Uterus (tissue), 4 donors: ENCODE results near the gene SGPL1. TPM values are rescaled to one million over a fixed set of nuclear protein-coding genes. Genes with fewer than 3 reads are reported as not detected.
"Not testable (repeated sequence)": the region's sequence is repeated elsewhere in the genome, so short reads cannot be mapped to it uniquely, and the experiment has no call there.

Experiments used
- DNase-seq, 2 donors: peaks; one replicate each; pipeline ENCODE4 v3.0.0-alpha.2; 2019 to 2020
- H3K27ac ChIP-seq, 2 donors: fragments of 200-600 bp; sonication (generic); 1 replicate in 1 of 2; 2 replicates in 1 of 2; pipeline ENCODE4 v1.5.1; 2016 to 2018
- H3K27me3 ChIP-seq, 2 donors: fragments of 200-600 bp; sonication (generic); one replicate each; pipeline ENCODE4 v1.5.1; 2018 to 2019; ENCODE audit warnings: control low read depth in 1 of 2
- H3K36me3 ChIP-seq, 2 donors: fragments of 200-600 bp; sonication (generic); one replicate each; pipeline ENCODE4 v1.5.1; 2019; ENCODE audit warnings: control low read depth in 1 of 2
- H3K4me1 ChIP-seq, 2 donors: fragments of 200-600 bp; sonication (generic); one replicate each; pipeline ENCODE4 v1.5.1; 2018 to 2019; ENCODE audit warnings: control low read depth in 1 of 2
- H3K4me3 ChIP-seq, 2 donors: fragments of 200-600 bp; sonication (generic); 1 replicate in 1 of 2; 2 replicates in 1 of 2; pipeline ENCODE4 v1.5.1; 2018 to 2019; ENCODE audit warnings: mild to moderate bottlenecking in 1 of 2
- H3K9me3 ChIP-seq, 2 donors: fragments of 200-600 bp; sonication (generic); one replicate each; pipeline ENCODE4 v1.5.1; 2019; ENCODE audit warnings: control low read depth in 1 of 2
- POLR2A ChIP-seq, 2 donors: fragments of 450-650 bp; IDR thresholded peaks; one replicate each; pipeline ENCODE4 v1.6.1; 2016; ENCODE audit warnings: antibody characterized with exemption in 2 of 2, mild to moderate bottlenecking in 1 of 2, moderate library complexity in 1 of 2
- intact Hi-C: fragments of 100-400 bp; cut with DNase I; formaldehyde crosslinking; loops from one replicate; pipeline ENCODE4 v1.15.1; 2023; ENCODE audit warnings: low total_unique reads
- total RNA-seq, 4 donors: library from RNA; depleted of rRNA in 3 of 4; stranded (reverse); fragments of >200 nt in 3 of 4; gene quantifications; one replicate each; pipeline versions ENCODE4 v1.1.0 to v1.2.4, GENCODE V29; 2014 to 2023
- TF ChIP-seq, protein P1 (sequence below), 4 experiments: fragments of 200-600 bp in 2 of 4; fragments of 450-650 bp in 2 of 4; sonication (generic) in 2 of 4; IDR thresholded peaks; one replicate each; pipeline ENCODE4 v1.5.1; 2016 to 2019; ENCODE audit warnings: antibody characterized with exemption in 4 of 4, mild to moderate bottlenecking in 2 of 4, moderate library complexity in 1 of 4
- donor health status: DM: yes; HTN: yes; CAD: no.

The SGPL1 gene
- total RNA-seq, 4 donors from 2014 or later, result 13.3 to 59.7 (median 27.3) TPM

DNA sequence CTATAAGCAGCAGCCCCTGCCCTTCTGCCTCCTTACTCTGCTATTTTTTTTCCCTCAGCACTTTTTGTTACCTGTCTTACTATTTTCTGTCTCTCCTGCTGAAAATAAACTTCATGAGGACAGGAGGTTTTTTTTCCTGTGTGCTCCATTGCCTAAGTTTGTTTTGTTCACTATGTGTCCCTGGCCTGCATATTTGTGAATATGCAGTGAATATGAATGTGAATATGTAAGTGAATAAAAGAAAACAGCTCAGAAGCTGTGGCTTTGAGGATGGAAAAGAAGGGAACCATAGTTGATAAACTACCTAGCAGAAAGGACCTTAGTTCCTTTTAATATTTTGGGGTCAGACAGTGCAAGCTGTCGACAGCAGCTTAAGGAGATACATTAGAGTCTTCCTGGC is 37.7 kb downstream of the SGPL1 start:
- Histone ChIP-seq H3K4me3 (no peak overlapping the region), H3K4me1 (no peaks in the 10 kb centered on the region), H3K27ac (no peak overlapping the region), H3K9me3 (no peaks in the 10 kb centered on the region), H3K36me3 (no peaks in the 10 kb centered on the region), H3K27me3 (no peaks in the 10 kb centered on the region)
- no peak for DNase-seq
- TF ChIP-seq POLR2A (IDR thresholded peaks at IDR 0.05), result no peak
- TF ChIP-seq, protein P1, sequence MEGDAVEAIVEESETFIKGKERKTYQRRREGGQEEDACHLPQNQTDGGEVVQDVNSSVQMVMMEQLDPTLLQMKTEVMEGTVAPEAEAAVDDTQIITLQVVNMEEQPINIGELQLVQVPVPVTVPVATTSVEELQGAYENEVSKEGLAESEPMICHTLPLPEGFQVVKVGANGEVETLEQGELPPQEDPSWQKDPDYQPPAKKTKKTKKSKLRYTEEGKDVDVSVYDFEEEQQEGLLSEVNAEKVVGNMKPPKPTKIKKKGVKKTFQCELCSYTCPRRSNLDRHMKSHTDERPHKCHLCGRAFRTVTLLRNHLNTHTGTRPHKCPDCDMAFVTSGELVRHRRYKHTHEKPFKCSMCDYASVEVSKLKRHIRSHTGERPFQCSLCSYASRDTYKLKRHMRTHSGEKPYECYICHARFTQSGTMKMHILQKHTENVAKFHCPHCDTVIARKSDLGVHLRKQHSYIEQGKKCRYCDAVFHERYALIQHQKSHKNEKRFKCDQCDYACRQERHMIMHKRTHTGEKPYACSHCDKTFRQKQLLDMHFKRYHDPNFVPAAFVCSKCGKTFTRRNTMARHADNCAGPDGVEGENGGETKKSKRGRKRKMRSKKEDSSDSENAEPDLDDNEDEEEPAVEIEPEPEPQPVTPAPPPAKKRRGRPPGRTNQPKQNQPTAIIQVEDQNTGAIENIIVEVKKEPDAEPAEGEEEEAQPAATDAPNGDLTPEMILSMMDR (IDR thresholded peaks at IDR 0.05), result no peak
- intact Hi-C loops, result no loop called here

DNA sequence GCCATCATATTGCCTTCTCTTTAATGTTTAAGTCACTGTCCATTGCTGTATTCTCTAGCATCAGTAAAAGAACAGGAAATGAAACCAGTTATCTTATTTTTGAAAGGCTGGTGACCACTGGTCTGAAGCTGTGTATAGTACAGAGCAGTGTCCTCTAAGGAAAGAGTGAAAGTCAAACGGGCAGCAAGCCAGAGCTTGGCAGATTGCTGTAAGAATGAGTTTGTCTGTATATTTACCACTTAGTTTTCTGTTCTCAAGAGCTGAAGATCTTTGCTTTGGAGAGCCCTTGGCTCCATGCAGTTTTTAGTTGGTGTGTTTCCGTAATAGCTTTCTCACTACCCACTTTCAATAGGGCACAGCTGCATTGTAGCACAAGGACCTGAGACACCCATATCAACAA is 40.7 kb downstream of the SGPL1 start:
- no peak for DNase-seq
- Histone ChIP-seq H3K9me3 (no peaks in the 10 kb centered on the region), H3K27ac (no peak overlapping the region), H3K27me3 (no peaks in the 10 kb centered on the region), H3K36me3 (no peaks in the 10 kb centered on the region), H3K4me1 (no peaks in the 10 kb centered on the region), H3K4me3 (no peak overlapping the region)
- intact Hi-C loops, result no loop called here
- TF ChIP-seq, protein P1 (IDR thresholded peaks at IDR 0.05), result no peak
- TF ChIP-seq POLR2A (IDR thresholded peaks at IDR 0.05), result no peak

DNA sequence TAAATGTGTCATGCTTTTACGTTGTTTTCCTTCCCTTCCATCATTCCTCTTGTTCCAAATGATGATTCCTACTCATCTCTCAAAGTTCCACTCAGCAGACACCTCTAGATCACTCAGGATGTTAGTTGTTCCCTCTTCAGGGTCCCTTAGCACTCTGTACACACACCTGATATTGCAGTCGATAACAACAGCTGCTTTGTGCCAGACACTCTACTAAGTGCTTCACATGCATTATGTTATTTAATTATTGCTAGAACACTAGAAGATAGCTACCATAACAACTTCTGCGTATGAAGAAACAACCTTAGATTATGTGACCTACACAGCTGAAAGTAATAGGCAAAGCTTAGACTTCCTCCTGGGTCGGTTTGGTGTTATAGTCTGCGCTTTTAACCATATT is 43.0 kb downstream of the SGPL1 start:
- H3K27ac ChIP-seq, result no peak overlapping the region
- intact Hi-C loops, result no loop called here
- no peaks in the 10 kb centered on the region for H3K9me3 ChIP-seq
- no peaks in the 10 kb centered on the region for H3K36me3 ChIP-seq
- TF ChIP-seq POLR2A (IDR thresholded peaks at IDR 0.05), result no peak
- TF ChIP-seq, protein P1 (IDR thresholded peaks at IDR 0.05), result no peak
- no peaks in the 10 kb centered on the region for H3K27me3 ChIP-seq
- DNase-seq, result no peak
- H3K4me3 ChIP-seq, result no peak overlapping the region
- no peaks in the 10 kb centered on the region for H3K4me1 ChIP-seq

DNA sequence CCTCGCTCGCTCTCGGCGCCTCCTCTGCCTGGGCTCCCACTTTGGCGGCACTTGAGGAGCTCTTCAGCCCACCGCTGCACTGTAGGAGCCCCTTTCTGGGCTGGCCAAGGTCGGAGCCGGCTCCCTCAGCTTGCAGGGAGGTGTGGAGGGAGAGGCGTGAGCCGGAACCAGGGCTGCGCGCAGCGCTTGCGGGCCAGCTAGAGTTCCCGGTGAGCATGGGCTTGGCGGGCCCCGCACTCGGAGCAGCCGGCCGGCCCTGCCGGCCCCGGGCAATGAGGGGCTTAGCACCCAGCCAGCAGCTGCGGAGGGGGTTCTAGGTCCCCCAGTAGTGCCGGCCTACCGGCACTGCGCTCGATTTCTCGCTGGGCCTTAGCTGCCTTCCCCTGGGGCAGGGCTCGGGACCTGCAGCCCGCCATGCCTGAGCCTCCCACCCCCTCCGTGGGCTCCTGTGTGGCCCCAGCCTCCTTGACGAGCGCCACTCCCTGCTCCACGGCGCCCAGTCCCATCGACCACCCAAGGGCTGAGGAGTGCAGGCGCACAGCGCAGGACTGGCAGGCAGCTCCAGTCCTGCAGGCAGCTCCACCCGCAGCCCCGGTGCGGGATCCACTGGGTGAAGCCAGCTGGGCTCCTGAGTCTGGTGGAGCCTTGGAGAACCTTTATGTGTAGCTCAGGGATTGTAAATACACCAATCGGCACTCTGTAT is 45.9 kb downstream of the SGPL1 start:
- H3K36me3 ChIP-seq, intact Hi-C loops, H3K9me3 ChIP-seq: not testable (repeated sequence)

DNA sequence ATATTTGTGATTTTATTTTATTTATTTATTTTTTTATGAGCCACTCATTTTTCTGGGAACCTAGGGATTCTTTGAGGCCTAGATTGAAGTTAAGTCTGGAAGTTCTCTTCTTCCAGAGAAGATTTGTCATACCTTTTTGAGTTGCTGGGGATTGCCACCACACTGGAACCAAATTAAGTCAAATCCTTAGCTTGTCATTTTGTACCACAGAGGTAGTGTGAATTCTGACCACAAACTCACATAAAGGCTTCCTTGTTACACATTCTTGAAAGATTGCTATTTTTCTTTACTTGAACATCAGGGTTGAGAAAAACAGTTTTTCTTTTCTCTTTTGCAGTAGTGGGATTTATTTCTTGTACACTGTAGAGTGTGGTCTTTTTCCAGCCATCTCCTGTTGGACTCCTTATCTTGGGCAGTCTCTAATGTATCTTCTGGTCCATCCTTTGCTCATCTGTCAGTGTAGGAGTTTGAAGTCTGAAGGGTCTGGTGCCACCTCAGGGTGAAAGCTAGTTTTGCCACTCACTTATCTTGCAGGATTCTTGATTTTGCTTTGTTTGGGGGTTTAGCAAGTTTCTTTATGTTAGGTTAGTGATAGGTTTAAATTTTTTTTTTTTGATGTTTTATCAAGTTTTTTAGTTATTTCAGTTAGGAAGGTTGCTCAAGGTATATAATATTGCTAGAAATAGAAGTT is 47.9 kb downstream of the SGPL1 start:
- intact Hi-C loops, result no loop called here
- H3K4me1 ChIP-seq, result no peaks in the 10 kb centered on the region
- H3K4me3 ChIP-seq, result no peak overlapping the region
- H3K27ac ChIP-seq, result no peak overlapping the region
- H3K36me3 ChIP-seq, result no peaks in the 10 kb centered on the region
- TF ChIP-seq, protein P1 (IDR thresholded peaks at IDR 0.05), result no peak
- no peak for TF ChIP-seq POLR2A (IDR thresholded peaks at IDR 0.05)
- no peaks in the 10 kb centered on the region for H3K27me3 ChIP-seq
- no peak for DNase-seq
- H3K9me3 ChIP-seq, result no peaks in the 10 kb centered on the region

More for the DNA sequence above, 45.9 kb downstream of the SGPL1 start:
- not testable (repeated sequence) for H3K4me3 ChIP-seq, H3K4me1 ChIP-seq, H3K27me3 ChIP-seq, DNase-seq, H3K27ac ChIP-seq
